Middle frontal gyrus (tissue), 1 donor: ENCODE results near the gene CETN2.
"Not testable (repeated sequence)": the region's sequence is repeated elsewhere in the genome, so short reads cannot be mapped to it uniquely, and the experiment has no call there.

ENCODE experiments used
- DNase-seq: peaks from one replicate; pipeline ENCODE4 v3.0.0-alpha.2; 2015; ENCODE audit warnings: low spot score; ENCODE audit errors: extremely low spot score

Gene CETN2

GRCh38 chrX:152830312-152831305, at the start of gene CETN2, which contains the start of gene NSDHL:
CETN2 (minus strand) TSS chrX:152830757; CDS start chrX:152830710, 47 bp downstream.
NSDHL (plus strand) TSS chrX:152831063; CDS start chrX:152846325, 15,262 bp downstream.
- DNase-seq: peak; percentile 81

GRCh38 chrX:152878976-152879755, 48.6 kb upstream of the CETN2 start:
- no peak for DNase-seq

GRCh38 chrX:152876931-152877840, 46.6 kb upstream of the CETN2 start:
- no peak for DNase-seq

- no peak for DNase-seq
Measured at GRCh38 chrX:152873361-152873760, 42.8 kb upstream of the CETN2 start.

- DNase-seq: no peak
Measured at GRCh38 chrX:152872522-152872921, 42.0 kb upstream of the CETN2 start.

GRCh38 chrX:152871260-152871659, 40.7 kb upstream of the CETN2 start:
- DNase-seq: no peak

GRCh38 chrX:152869972-152870371, 39.4 kb upstream of the CETN2 start:
- DNase-seq: no peak

- DNase-seq: no peak
Measured at GRCh38 chrX:152866386-152866785, 35.8 kb upstream of the CETN2 start.

- DNase-seq: no peak
Measured at GRCh38 chrX:152865232-152865920, 34.8 kb upstream of the CETN2 start.

GRCh38 chrX:152861826-152862225, 31.3 kb upstream of the CETN2 start:
- no peak for DNase-seq

- no peak for DNase-seq
Measured at GRCh38 chrX:152861116-152861515, 30.6 kb upstream of the CETN2 start.

- no peak for DNase-seq
Measured at GRCh38 chrX:152853986-152854385, 23.4 kb upstream of the CETN2 start.

GRCh38 chrX:152850465-152850864, 19.9 kb upstream of the CETN2 start:
- no peak for DNase-seq

GRCh38 chrX:152847281-152847680, 16.7 kb upstream of the CETN2 start:
- DNase-seq: no peak

GRCh38 chrX:152845618-152846240, 15.2 kb upstream of the CETN2 start:
- no peak for DNase-seq

- DNase-seq: no peak
Measured at GRCh38 chrX:152844256-152844655, 13.7 kb upstream of the CETN2 start.

GRCh38 chrX:152843852-152844251, 13.3 kb upstream of the CETN2 start:
- no peak for DNase-seq

- DNase-seq: no peak
Measured at GRCh38 chrX:152842772-152843338, 12.3 kb upstream of the CETN2 start.

- DNase-seq: not testable (repeated sequence)
Measured at GRCh38 chrX:152835470-152835869, 4.9 kb upstream of the CETN2 start.

- no peak for DNase-seq
Measured at GRCh38 chrX:152833378-152833777, 2.8 kb upstream of the CETN2 start.
